ENCODE data around the gene RTN4RL2.
"Not testable (repeated sequence)": the region's sequence is repeated elsewhere in the genome, so short reads cannot be mapped to it uniquely, and the experiment has no call there.

The RTN4RL2 gene

GRCh38 chr11:57434640-57435546, 25.4 kb upstream of the RTN4RL2 start:
- DNase-seq = no peak

DNA sequence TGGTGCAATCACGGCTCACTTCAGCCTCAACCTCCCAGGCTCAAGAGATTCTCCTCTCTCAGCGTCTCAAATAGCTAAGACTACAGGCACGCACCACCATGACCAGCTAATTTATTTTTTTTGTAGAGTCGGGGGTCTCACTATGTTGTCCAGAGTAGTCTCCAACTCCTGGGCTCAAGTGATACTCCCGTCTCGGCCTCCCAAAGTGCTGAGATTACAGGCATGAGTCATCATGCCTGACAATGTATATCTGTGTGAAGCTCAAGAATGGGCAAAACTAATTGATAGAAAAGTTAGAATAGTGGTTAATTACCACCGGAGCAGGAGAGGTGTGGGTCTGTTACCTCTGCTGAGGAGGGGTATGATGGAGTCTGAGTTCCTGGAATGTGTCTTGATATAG, 24.3 kb upstream of the RTN4RL2 start:
- no peak for DNase-seq

DNA sequence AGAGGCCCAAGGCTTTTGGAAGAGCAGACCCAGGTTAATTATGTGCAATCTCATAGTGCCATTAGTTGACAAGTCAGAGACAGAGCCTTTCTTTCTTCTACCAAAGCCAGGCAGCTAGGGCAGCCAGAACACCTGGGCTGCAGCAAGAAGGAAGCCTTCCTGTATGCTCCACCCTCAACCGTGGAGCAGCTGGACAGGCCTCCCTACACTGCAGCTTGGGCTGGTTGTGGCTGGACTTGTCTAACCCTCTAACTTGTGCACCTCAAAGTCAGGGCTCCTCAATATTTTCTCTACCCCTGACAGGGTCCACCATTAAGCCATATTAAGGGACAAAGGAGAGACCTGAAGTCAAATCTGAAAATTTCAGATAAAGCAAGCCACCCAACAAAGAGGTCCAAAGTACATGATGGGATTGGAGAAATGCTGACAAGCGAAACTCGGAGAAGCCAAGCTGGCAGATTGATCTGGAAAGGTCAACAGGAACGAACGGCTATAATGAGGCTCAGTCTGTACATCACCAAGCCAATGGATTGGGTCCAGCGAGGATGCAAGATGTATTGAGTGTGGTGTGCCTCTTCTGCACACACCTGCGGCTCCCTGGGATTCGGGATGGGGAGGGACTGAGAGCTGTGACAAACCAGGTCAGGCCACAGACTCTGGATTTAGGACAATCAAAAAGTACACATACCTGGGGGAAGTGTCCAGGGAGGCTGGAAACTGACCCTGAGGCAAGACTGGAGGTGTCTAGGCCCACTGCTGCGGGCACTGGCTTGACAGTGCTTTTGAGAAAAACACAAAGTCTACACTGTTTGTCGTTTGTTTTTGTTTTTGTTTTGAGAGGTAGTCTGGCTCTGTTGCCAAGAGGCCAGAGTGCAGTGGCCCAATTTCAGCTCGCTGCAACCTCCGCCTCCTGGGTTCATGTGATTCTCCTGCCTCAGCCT, 21.7 kb upstream of the RTN4RL2 start:
- no peak for DNase-seq

- DNase-seq = no peak
These were observed 20.5 kb upstream of the RTN4RL2 start for GRCh38 chr11:57439786-57440185.

- DNase-seq = no peak
These were observed 19.4 kb upstream of the RTN4RL2 start for GRCh38 chr11:57440744-57441414.

DNA sequence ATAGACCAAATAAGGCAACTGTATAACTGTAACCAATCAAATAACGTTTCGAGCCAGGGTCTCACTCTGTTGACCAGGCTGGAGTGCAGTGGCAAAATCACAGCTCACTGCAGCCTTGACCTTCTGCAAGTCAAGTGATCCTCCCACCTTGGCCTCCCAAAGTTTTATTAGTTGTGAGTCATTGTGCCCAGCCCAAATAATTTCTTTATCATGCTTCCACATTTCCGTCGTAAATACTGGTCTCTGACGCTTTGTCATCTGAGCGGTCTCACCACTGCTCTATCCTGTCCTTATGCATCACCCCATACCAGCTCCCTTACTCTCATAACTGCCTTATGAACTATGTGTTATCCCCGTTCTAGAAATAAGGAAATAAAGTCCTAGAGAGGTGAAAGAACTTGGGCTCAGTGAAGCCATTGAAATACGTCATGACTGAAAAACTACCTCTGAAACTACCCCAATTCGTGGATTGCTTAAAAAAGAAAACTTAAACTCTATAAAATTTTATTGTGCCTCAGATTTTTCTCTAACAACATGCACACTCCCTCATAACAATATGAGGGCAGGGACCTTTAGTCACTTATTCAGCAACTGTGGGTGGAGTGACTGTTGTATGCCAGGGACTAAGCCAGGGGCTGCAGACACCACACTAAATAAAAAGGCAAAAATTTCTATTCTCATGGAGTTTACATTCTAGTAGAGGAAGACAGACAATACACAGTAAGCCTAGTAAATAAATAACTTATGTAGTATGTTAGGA, 15.8 kb upstream of the RTN4RL2 start:
- DNase-seq = no peak

DNA sequence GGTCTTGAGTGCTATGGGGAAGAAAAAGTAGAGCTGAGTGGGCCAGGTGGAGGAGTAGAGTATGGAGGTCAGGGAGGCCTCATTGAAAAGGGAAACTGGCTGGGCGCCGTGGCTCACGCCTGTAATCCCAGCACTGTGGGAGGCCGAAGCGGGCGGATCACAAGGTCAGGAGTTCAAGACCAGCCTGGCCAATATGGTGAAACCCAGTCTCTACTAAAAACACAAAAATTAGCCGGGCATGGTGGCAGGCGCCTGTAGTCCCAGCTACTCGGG, 15.3 kb upstream of the RTN4RL2 start:
- not testable (repeated sequence) for DNase-seq

DNA sequence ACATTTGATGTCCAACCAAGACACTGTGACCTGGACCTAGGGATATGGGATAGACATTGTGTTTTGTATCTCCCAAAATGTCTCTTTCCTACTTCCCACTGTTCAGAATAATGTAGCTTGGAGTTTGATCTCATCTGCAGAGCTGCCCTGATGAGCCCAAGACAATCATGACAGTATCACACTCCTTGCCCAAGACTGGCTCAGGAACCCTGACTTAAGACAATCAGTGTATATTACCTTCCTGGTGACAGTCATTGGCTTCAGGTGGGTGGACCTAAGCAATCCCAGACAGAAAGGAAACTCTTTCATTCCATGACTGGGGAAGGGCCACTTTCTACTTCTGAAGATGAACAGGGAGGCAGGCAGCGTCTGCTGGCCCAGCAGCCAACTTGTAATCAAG, 14.3 kb upstream of the RTN4RL2 start:
- DNase-seq = no peak

GRCh38 chr11:57453543-57454177, 6.7 kb upstream of the RTN4RL2 start:
- no peak for DNase-seq

GRCh38 chr11:57456960-57457642, 3.2 kb upstream of the RTN4RL2 start:
- DNase-seq = peak; percentile 88

- DNase-seq = no peak
These were observed 2.7 kb upstream of the RTN4RL2 start for GRCh38 chr11:57457643-57458023.

DNA sequence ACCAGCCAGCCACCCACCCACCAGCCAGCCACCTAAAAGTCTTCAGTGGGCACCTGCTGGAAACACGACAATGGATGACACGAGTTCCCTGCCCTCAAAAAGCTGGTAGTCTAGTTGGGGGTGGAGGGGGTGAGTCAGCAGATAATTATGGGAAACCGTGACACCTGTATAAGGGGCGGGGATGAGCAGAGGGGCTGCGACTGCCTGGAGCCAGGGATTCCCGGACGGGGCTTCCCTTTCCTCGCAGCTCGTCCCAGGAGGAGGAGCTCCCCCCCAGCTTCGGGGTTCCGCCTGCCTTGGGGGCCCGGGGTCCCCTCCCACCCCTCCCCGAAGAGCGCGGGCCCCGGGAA, 2.3 kb upstream of the RTN4RL2 start:
- no peak for DNase-seq

DNA sequence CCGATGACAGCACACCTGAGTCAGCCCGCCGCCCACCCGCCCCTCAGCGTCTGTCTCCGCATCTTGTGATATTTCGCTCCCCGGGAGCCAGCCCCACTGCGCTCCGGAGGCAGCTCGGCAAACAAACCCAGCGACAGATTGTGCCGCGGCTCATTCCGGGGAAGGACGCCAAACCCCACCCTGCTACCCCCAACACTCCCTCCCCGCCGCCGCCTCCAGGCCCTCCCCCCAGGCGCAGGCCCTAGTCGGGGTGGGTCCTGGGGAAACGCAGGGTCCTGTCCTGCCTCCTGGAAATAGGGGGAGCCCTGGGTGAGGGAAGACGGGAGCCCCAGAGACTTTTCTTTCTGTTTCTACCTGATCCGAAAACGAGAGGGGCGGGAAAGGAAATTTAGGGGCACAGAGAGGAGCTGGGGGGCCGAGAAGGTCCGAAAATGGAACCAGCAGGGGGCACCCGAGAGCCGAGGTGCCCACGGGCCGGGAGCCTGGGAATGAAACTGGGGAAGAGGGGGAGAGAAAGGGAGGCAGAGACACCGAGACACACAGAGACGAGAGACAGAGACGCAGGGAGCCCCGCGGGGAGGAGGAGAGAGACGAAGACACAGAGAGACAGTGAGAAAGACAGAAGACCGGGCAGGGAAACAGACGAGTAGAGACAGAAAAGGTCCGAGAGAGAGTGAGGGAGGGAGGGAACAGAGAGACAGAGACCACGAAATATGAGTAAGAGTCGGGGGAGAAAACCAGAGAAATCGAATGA, 1.7 kb upstream of the RTN4RL2 start:
- no peak for DNase-seq

DNA sequence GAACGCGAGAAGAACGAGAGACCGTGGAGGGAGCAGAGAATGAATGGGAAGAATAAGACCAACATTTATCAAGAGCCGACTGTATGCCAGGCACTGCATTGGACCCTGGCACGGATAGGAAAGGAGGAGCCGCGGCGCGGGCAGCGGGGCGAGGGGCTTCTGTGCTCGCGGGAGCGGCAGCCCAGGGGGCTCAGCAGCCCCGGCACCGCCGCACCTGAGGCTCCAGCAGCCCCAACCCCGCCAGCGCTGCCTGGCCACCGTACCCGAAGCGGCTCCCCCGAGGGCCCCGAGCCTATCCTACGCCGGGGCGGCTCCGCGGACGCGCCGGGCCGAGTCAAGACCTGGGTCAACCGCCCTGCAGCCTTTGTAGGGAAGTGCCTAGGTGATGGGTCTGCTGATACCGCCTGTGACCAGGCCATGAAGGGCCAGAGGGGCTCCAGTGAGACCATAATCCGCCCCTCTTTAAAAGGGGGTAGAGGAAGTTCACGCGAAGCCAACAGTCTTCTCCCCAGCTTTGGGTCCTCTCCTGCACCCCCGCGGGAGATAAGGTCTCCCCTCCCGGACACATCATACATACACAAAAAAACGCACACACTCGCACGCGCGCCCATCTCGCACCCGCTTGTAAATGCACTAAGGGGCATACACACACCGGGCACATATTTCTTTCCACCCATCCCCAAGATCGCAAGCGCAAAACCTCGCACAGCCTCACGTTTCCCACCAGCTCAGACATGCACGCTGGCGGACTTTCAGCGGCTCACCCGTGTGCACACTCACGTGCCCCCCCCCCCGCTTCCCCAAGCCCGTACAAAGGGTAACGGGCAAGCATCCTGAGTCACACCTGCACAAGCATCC, 935 bp upstream of the RTN4RL2 start:
- DNase-seq = no peak

DNA sequence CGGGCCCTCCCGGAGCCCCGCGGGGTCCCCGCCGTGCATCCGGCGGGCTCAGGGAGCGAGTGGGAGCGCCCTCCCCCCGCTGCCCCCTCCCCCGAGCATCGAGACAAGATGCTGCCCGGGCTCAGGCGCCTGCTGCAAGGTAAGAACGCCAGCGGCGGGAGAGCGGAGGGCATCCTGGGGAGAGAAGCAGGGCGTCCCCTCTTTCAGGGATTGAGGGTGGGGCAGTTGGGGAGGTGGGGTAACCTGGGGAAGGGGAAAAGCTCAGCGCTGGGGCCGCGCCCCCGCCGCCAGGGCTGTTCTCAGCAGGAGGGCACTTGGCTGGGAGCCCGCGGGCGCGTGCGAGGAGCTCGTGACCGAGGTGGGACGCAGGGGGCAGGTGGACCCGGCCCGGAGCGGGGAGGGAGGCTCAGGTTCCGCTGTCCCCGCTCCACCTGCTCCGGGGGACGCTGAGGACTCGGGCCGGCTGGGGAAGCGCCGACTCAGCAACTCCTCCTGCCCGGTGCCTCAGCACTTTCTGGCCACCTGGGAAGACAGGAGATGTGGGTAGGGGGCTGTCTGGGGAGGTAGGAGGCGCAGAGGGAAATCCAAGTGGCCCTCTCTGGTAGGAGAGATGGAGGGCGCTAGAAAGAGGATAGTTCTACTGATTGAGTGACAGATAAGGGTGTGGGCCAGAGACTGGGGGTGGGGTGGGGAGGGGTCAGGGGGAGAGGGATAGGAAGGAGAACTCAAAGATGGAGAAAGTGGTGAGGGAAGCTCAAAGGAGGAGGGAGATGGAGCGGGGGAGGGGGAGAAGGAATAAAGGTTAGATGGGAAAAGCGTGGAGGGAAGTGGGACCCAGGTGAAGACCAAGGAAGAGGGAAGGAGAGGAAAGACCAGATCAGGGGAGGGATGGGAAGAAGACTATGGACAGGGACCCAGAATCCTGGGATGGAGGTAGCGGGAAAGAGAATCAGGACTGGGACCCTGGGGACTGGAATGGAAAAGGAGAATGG, 726 bp downstream of the RTN4RL2 start:
- DNase-seq = no peak

DNA sequence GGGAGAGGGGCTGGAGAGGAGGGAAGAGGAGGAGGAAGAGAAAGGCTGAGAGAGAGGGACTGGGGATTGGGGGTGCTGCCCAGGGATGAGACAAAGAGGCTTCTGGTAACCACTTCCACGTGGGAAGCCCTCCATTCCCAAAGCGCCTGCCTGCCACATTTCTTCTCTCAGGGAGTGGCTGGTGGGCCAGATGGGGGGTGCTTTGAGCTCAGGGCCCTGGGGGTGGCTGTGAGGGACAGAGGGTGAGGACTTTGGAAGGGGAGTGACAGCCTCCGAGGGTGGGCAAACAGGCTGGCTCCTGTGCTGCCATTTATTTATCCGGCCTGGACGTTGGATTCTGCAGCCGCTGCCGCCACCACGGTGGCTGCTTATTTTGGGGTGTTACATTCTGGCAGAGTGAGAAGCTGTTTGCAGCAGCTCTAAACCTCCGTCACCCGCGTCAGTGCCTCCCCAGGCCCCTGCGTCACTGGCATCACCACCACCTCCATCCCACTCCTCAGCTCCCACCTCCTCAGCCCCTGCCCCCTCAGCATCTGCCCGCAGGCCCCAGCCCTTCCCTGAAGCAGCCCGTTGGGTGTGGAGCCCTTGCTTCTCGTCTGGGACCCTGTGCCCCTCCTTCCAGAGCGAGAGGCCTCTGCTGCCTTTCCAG, 1.6 kb downstream of the RTN4RL2 start:
- no peak for DNase-seq

- DNase-seq = no peak
These were observed 2.3 kb downstream of the RTN4RL2 start for GRCh38 chr11:57462597-57462996.
